Stomach (tissue), 4 donors: Measurements from ENCODE around the gene ZFP92.

ENCODE experiments used
- EP300 ChIP-seq: sonication (generic); formaldehyde crosslinking; IDR thresholded peaks from one replicate; pipeline ENCODE4 v1.6.1; 2017; ENCODE audit warnings: antibody characterized with exemption
- TF ChIP-seq, protein P1 (sequence below), 7 experiments: fragments of 450-650 bp in 4 of 7; fragments of 200-600 bp in 3 of 7; sonication (generic) in 3 of 7; IDR thresholded peaks; one replicate each; pipeline ENCODE4 v1.5.1; 2016 to 2019; ENCODE audit warnings: antibody characterized with exemption in 7 of 7, control low read depth in 2 of 7, mild to moderate bottlenecking in 1 of 7

DNA sequence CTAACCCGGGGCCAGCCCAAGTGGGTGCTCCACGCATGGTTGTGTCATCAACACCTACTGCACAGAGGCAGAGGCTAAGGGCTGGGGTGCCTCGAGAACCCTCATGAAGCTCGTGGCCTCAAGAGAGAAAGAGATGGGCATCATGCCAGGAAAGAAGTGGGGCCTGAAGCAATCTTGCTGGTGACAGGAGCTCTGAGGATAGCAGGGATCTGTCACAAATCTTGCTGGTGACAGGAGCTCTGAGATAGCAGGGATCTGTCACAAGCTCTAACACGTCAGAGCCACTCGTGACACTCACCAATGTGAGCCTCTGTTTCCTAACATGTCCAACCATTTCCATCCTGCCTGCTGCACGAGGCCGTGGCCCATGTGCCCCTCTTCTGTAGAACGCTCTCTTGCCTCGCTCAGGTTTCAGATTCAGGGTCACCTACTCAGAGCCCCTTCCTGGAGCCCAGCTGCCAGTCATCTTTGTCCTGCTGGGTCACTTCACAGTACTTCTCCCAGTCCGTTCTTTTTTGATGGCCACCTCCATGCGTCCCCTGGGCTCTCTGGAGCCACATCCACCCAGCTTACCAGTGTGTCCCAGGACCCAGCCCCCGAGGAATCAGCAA is 31.2 kb upstream of the ZFP92 start:
- TF ChIP-seq, protein P1, sequence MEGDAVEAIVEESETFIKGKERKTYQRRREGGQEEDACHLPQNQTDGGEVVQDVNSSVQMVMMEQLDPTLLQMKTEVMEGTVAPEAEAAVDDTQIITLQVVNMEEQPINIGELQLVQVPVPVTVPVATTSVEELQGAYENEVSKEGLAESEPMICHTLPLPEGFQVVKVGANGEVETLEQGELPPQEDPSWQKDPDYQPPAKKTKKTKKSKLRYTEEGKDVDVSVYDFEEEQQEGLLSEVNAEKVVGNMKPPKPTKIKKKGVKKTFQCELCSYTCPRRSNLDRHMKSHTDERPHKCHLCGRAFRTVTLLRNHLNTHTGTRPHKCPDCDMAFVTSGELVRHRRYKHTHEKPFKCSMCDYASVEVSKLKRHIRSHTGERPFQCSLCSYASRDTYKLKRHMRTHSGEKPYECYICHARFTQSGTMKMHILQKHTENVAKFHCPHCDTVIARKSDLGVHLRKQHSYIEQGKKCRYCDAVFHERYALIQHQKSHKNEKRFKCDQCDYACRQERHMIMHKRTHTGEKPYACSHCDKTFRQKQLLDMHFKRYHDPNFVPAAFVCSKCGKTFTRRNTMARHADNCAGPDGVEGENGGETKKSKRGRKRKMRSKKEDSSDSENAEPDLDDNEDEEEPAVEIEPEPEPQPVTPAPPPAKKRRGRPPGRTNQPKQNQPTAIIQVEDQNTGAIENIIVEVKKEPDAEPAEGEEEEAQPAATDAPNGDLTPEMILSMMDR (IDR thresholded peaks at IDR 0.05), result no peak
- TF ChIP-seq EP300, result no peak
